T-cell (primary cell): ENCODE measurements around the gene ALKBH3. TPM values are rescaled to one million over a fixed set of nuclear protein-coding genes. Genes with fewer than 3 reads are reported as not detected.

ENCODE experiments used
- ATAC-seq, 4 experiments: fragments of 200-7000 bp in 3 of 4; fragments of 150-1000 bp in 1 of 4; cut with Tn5 transposase; replicated peaks in 1 of 4; 1 replicate in 3 of 4; 2 replicates in 1 of 4; pipeline ENCODE4 v1.10.0; 2021; ENCODE audit warnings: moderate library complexity in 3 of 4, mild to moderate bottlenecking in 2 of 4, moderate number of reproducible peaks in 1 of 4
- CTCF ChIA-PET, 2 donors: fragments of 300-600 bp; sonication (Branson Sonifier 250); formaldehyde crosslinking; loops; one replicate each; lab custom pipeline; 2022; ENCODE audit warnings: antibody characterized with exemption in 2 of 2; lab: Charles Lee
- POLR2A ChIA-PET, 2 donors: fragments of 300-600 bp; sonication (Branson Sonifier 250); formaldehyde crosslinking; loops; one replicate each; lab custom pipeline; 2022; ENCODE audit warnings: antibody characterized with exemption in 2 of 2; lab: Charles Lee
- DNase-seq, 35 experiments: peaks; one replicate each; pipeline versions ENCODE4 v3.0.0 to v3.0.0-alpha.2; 2013 to 2023
- H3K27ac ChIP-seq: one replicate; pipeline ENCODE4 v1.5.1; 2013; ENCODE audit warnings: low read length
- H3K27me3 ChIP-seq, 2 experiments: replicated peaks in 1 of 2; 1 replicate in 1 of 2; 2 replicates in 1 of 2; pipeline versions ENCODE4 v1.6.1 to v1.7.0; 2013; ENCODE audit warnings: low read length in 1 of 2, mixed read lengths in 1 of 2; ENCODE audit not compliant: control insufficient read depth in 2 of 2, insufficient read depth in 2 of 2; ENCODE audit errors: extremely low read depth in 1 of 2
- H3K36me3 ChIP-seq, 2 donors: 1 replicate in 1 of 2; 2 replicates in 1 of 2; pipeline versions ENCODE4 v1.6.1 to v1.7.0; 2013; ENCODE audit warnings: low read length in 1 of 2; ENCODE audit not compliant: control insufficient read depth in 2 of 2, insufficient read depth in 1 of 2; ENCODE audit errors: extremely low read depth in 1 of 2
- H3K4me1 ChIP-seq, 2 experiments: 1 replicate in 1 of 2; 2 replicates in 1 of 2; pipeline versions ENCODE4 v1.6.1 to v1.7.0; 2013; ENCODE audit warnings: low read length in 2 of 2, mixed read lengths in 1 of 2; ENCODE audit not compliant: insufficient read depth in 2 of 2, control insufficient read depth in 1 of 2; ENCODE audit errors: extremely low read depth in 1 of 2
- H3K4me3 ChIP-seq, 2 donors: 1 replicate in 1 of 2; 2 replicates in 1 of 2; pipeline versions ENCODE4 v1.5.1 to v1.7.0; 2013; ENCODE audit warnings: mild to moderate bottlenecking in 2 of 2, low read length in 1 of 2, moderate library complexity in 1 of 2; ENCODE audit not compliant: control insufficient read depth in 1 of 2; ENCODE audit errors: extremely low read depth in 1 of 2
- H3K9me3 ChIP-seq: 2 replicates; pipeline ENCODE4 v1.7.0; 2013
- H3K27ac Mint-ChIP-seq, 2 donors: one replicate each; pipeline ENCODE4 v1.8.0; 2020 to 2021; ENCODE audit warnings: mild to moderate bottlenecking in 2 of 2, mixed read lengths in 2 of 2
- H3K27me3 Mint-ChIP-seq, 2 donors: one replicate each; pipeline ENCODE4 v1.8.0; 2021 to 2022; ENCODE audit warnings: mixed read lengths in 2 of 2
- H3K36me3 Mint-ChIP-seq: one replicate; pipeline ENCODE4 v1.8.0; 2021; ENCODE audit warnings: mixed read lengths
- H3K4me1 Mint-ChIP-seq, 3 donors: one replicate each; pipeline ENCODE4 v1.8.0; 2020 to 2022; ENCODE audit warnings: mixed read lengths in 3 of 3, mild to moderate bottlenecking in 1 of 3
- H3K4me3 Mint-ChIP-seq, 3 donors: one replicate each; pipeline ENCODE4 v1.8.0; 2020 to 2022; ENCODE audit warnings: mild to moderate bottlenecking in 3 of 3, mixed read lengths in 3 of 3, moderate library complexity in 3 of 3
- H3K9me3 Mint-ChIP-seq, 3 donors: one replicate each; pipeline ENCODE4 v1.8.0; 2020 to 2022; ENCODE audit warnings: mixed read lengths in 3 of 3
- WGBS: methylation state at CpG from one replicate; pipeline ENCODE4 v1.1.5; 2013; ENCODE audit warnings: missing lambda C conversion rate; ENCODE audit not compliant: insufficient coverage; 5-methylcytosine and 5-hydroxymethylcytosine counted together
- total RNA-seq, 35 experiments: library from RNA in 6 of 35; stranded (reverse) in 6 of 35; fragments of 120-200 nt in 1 of 35; gene quantifications; one replicate each; pipeline versions ENCODE4 v1.2.1 to v1.2.4 and lab custom pipeline; 2013 to 2026

ALKBH3 gene
- total RNA-seq, 5 donors from 2014 or later (not counting 1 experiment from before 2014, with no cell fraction given), result 21.6 to 36.9 (median 34.1) TPM

GRCh38 chr11:43916621-43917020 is 36.0 kb downstream of the ALKBH3 start:
- no peaks in the 10 kb centered on the region for H3K9me3 ChIP-seq
- no peak for ATAC-seq
- Mint-ChIP-seq H3K27me3 (no peaks in the 10 kb centered on the region), H3K27ac (peak overlapping the region in 1 of 2 donors; percentile 16), H3K36me3 (peaks cover 61% of the 10 kb centered on the region), H3K9me3 (no peaks in the 10 kb centered on the region), H3K4me1 (peaks cover 0 to 9% (median 6%) of the 10 kb centered on the region in 3 donors), H3K4me3 (no peak overlapping the region)
- 100% methylated on average over 1 of the region's 2 CpGs for WGBS
- DNase-seq, result no peak
- no peaks in the 10 kb centered on the region for H3K27me3 ChIP-seq
- ChIA-PET CTCF (no interaction called here), POLR2A (no interaction called here)
- H3K4me3 ChIP-seq, result no peak overlapping the region
- H3K4me1 ChIP-seq, result no peaks in the 10 kb centered on the region
- H3K36me3 ChIP-seq, result peaks cover 8 to 67% of the 10 kb centered on the region in 2 donors
- no peak overlapping the region for H3K27ac ChIP-seq

GRCh38 chr11:43917851-43918250 is 37.2 kb downstream of the ALKBH3 start:
- peak overlapping the region in 1 of 2 donors; percentile 40 for H3K27ac Mint-ChIP-seq
- H3K9me3 Mint-ChIP-seq, result no peaks in the 10 kb centered on the region
- Histone ChIP-seq H3K36me3 (peaks cover 13 to 67% of the 10 kb centered on the region in 2 donors), H3K27ac (no peak overlapping the region), H3K27me3 (no peaks in the 10 kb centered on the region), H3K9me3 (no peaks in the 10 kb centered on the region), H3K4me3 (no peak overlapping the region), H3K4me1 (no peaks in the 10 kb centered on the region)
- CTCF ChIA-PET, result no interaction called here
- DNase-seq (no peak), ATAC-seq (no peak)
- WGBS, result no CpG with 5 or more reads among the region's 1 CpG
- no peak overlapping the region for H3K4me3 Mint-ChIP-seq
- POLR2A ChIA-PET, result no interaction called here
- peaks cover 64% of the 10 kb centered on the region for H3K36me3 Mint-ChIP-seq
- no peaks in the 10 kb centered on the region for H3K27me3 Mint-ChIP-seq
- H3K4me1 Mint-ChIP-seq, result peaks cover 0 to 9% (median 6%) of the 10 kb centered on the region in 3 donors

- CTCF ChIA-PET, result no interaction called here
- H3K27me3 Mint-ChIP-seq, result no peaks in the 10 kb centered on the region
- no peak for ATAC-seq
- H3K4me3 Mint-ChIP-seq, result no peak overlapping the region
- peaks cover 61% of the 10 kb centered on the region for H3K36me3 Mint-ChIP-seq
- Histone ChIP-seq H3K4me1 (no peaks in the 10 kb centered on the region), H3K36me3 (peaks cover 12 to 63% of the 10 kb centered on the region in 2 donors), H3K27me3 (no peaks in the 10 kb centered on the region), H3K4me3 (no peak overlapping the region), H3K27ac (no peak overlapping the region), H3K9me3 (no peaks in the 10 kb centered on the region)
- POLR2A ChIA-PET, result no interaction called here
- H3K27ac Mint-ChIP-seq, result no peak overlapping the region
- H3K4me1 Mint-ChIP-seq, result peaks cover 0 to 9% (median 6%) of the 10 kb centered on the region in 3 donors
- H3K9me3 Mint-ChIP-seq, result no peaks in the 10 kb centered on the region
- no peak for DNase-seq
These were observed 38.0 kb downstream of the ALKBH3 start for GRCh38 chr11:43918662-43919061.

GRCh38 chr11:43919852-43920597 is 39.4 kb downstream of the ALKBH3 start:
- peaks cover 0 to 9% (median 6%) of the 10 kb centered on the region in 3 donors for H3K4me1 Mint-ChIP-seq
- CTCF ChIA-PET, result interaction anchor here in 1 of 2 donors (0.8 kb wide), 1 partner anchor 17 kb away, joined by 3 read pairs; no protein-coding TSS in a partner anchor

GRCh38 chr11:43920598-43921419 is 40.2 kb downstream of the ALKBH3 start:
- Mint-ChIP-seq H3K27ac (peak overlapping the region; percentile 27 to 58), H3K4me3 (no peak overlapping the region), H3K4me1 (peaks cover 0 to 9% (median 6%) of the 10 kb centered on the region in 3 donors), H3K9me3 (no peaks in the 10 kb centered on the region), H3K27me3 (no peaks in the 10 kb centered on the region), H3K36me3 (peaks cover 48% of the 10 kb centered on the region)
- no peak for DNase-seq
- Histone ChIP-seq H3K4me3 (no peak overlapping the region), H3K4me1 (no peaks in the 10 kb centered on the region), H3K27me3 (no peaks in the 10 kb centered on the region), H3K27ac (no peak overlapping the region), H3K36me3 (peaks cover 11 to 54% of the 10 kb centered on the region in 2 donors), H3K9me3 (no peaks in the 10 kb centered on the region)
- CTCF ChIA-PET, result no interaction called here
- 76% methylated on average over 5 of the region's 10 CpGs for WGBS
- no peak for ATAC-seq
- POLR2A ChIA-PET, result no interaction called here

More at GRCh38 chr11:43919852-43920597, 39.4 kb downstream of the ALKBH3 start:
- no peak overlapping the region for H3K4me3 Mint-ChIP-seq
- no peak overlapping the region for H3K27ac Mint-ChIP-seq
- no peaks in the 10 kb centered on the region for H3K9me3 Mint-ChIP-seq
- H3K27me3 ChIP-seq, result no peaks in the 10 kb centered on the region
- H3K9me3 ChIP-seq, result no peaks in the 10 kb centered on the region
- H3K27me3 Mint-ChIP-seq, result no peaks in the 10 kb centered on the region
- H3K27ac ChIP-seq, result no peak overlapping the region
- POLR2A ChIA-PET, result no interaction called here
- peaks cover 11 to 56% of the 10 kb centered on the region in 2 donors for H3K36me3 ChIP-seq
- ATAC-seq, result no peak
- H3K36me3 Mint-ChIP-seq, result peaks cover 51% of the 10 kb centered on the region
- no peak overlapping the region for H3K4me3 ChIP-seq
- H3K4me1 ChIP-seq, result no peaks in the 10 kb centered on the region
- 63% methylated on average over 4 of the region's 14 CpGs for WGBS
- no peak for DNase-seq

- H3K4me3 Mint-ChIP-seq, result no peak overlapping the region
These were observed 41.1 kb downstream of the ALKBH3 start for GRCh38 chr11:43921561-43922294.

More at GRCh38 chr11:43921561-43922294, 41.1 kb downstream of the ALKBH3 start:
- H3K9me3 Mint-ChIP-seq, result no peaks in the 10 kb centered on the region
- Histone ChIP-seq H3K27ac (no peak overlapping the region), H3K27me3 (no peaks in the 10 kb centered on the region), H3K4me1 (no peaks in the 10 kb centered on the region), H3K9me3 (no peaks in the 10 kb centered on the region), H3K4me3 (no peak overlapping the region), H3K36me3 (peaks cover 11 to 52% of the 10 kb centered on the region in 2 donors)
- H3K27me3 Mint-ChIP-seq, result no peaks in the 10 kb centered on the region
- peaks cover 51% of the 10 kb centered on the region for H3K36me3 Mint-ChIP-seq
- DNase-seq (no peak), ATAC-seq (no peak)
- POLR2A ChIA-PET, result no interaction called here
- peak overlapping the region in 1 of 2 donors; percentile 75 for H3K27ac Mint-ChIP-seq
- 90% methylated on average over 5 of the region's 8 CpGs for WGBS
- CTCF ChIA-PET, result no interaction called here
- peaks cover 0 to 9% (median 6%) of the 10 kb centered on the region in 3 donors for H3K4me1 Mint-ChIP-seq
